HUES6 (cell line): ENCODE data around the gene BBX.

Experiments used
- H3K27ac ChIP-seq: 2 replicates; pipeline ENCODE4 v1.7.0; 2013; ENCODE audit warnings: low read depth, mild to moderate bottlenecking, low read length, inconsistent platforms
- H3K27me3 ChIP-seq: 2 replicates; pipeline ENCODE4 v1.6.1; 2013; ENCODE audit warnings: low read length; ENCODE audit not compliant: control insufficient read depth, insufficient read depth
- H3K36me3 ChIP-seq: 2 replicates; pipeline ENCODE4 v1.6.1; 2013; ENCODE audit warnings: low read length; ENCODE audit not compliant: control insufficient read depth, insufficient read depth
- H3K4me1 ChIP-seq: 2 replicates; pipeline ENCODE4 v1.6.1; 2013; ENCODE audit warnings: low read length; ENCODE audit not compliant: control insufficient read depth, insufficient read depth
- H3K4me3 ChIP-seq: 2 replicates; pipeline ENCODE4 v1.5.1; 2013; ENCODE audit warnings: low read depth, low read length
- H3K9ac ChIP-seq: one replicate; pipeline ENCODE4 v1.6.1; 2013; ENCODE audit warnings: mild to moderate bottlenecking, low read length
- H3K9me3 ChIP-seq: 2 replicates; pipeline ENCODE4 v1.6.1; 2013; ENCODE audit warnings: low read depth, low read length; ENCODE audit not compliant: control insufficient read depth, insufficient read depth

The BBX gene

DNA sequence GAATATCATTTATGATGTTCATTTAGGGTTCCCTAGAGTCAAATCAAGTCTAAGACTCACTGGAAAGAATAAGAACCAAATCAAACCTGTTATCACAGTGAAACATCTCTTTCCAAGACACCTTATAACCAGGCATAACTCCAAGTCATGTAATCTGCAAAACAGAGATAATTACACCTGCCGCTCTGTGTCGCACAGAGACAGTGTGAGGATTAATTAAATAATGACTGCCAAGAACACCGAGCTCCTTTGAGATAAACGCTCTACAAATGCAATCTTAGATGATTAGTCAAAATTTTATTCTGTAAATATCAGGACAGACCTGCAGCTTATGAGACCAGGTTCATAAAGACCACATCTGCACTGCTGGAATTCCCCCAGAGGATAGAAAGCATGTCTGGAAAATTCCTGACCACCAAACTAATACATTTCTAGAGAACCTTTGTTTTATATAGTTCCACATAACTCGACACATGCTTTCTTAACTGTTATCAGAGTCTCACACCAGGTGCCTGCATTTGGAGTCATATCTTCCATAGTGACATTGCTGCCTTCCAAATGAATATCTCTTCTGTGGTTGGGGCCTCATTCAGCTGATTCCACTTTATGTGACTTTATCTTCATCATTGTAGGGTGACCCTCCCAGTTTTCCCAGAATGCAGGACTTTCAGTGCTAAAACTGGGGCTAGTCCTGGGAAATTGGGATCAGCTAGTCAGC is 315.3 kb downstream of the BBX start:
- H3K27ac ChIP-seq = no peak overlapping the region
- no peak overlapping the region for H3K4me3 ChIP-seq
- H3K4me1 ChIP-seq = no peaks in the 10 kb centered on the region
- H3K36me3 ChIP-seq = no peaks in the 10 kb centered on the region
- no peaks in the 10 kb centered on the region for H3K27me3 ChIP-seq
- H3K9me3 ChIP-seq = no peaks in the 10 kb centered on the region
- no peak overlapping the region for H3K9ac ChIP-seq

DNA sequence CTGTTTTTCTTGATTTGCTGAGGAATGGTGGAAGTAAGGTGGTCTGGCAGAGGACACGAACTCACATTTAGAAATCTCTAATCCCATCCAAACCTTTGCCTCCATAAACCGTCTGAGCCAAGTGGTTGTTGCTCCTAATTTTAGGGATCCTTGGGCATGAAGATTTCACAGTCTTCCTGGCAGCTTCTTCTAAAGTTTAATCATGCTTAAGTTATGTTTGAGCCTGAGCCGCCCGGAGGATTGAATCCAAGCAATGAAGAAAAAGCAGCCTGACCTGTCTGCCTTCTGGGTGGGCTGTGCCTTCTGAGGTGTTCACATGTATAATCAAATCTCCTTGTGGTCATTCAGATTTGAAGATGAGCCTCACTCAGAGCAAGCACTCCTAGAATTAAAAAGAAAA is 319.1 kb downstream of the BBX start:
- H3K4me1 ChIP-seq = peaks cover 5% of the 10 kb centered on the region; the same call in 1 of the 2 replicates
- H3K4me3 ChIP-seq = no peak overlapping the region
- no peaks in the 10 kb centered on the region for H3K36me3 ChIP-seq
- H3K27ac ChIP-seq = no peak overlapping the region
- no peaks in the 10 kb centered on the region for H3K27me3 ChIP-seq
- H3K9ac ChIP-seq = no peak overlapping the region
- H3K9me3 ChIP-seq = no peaks in the 10 kb centered on the region

DNA sequence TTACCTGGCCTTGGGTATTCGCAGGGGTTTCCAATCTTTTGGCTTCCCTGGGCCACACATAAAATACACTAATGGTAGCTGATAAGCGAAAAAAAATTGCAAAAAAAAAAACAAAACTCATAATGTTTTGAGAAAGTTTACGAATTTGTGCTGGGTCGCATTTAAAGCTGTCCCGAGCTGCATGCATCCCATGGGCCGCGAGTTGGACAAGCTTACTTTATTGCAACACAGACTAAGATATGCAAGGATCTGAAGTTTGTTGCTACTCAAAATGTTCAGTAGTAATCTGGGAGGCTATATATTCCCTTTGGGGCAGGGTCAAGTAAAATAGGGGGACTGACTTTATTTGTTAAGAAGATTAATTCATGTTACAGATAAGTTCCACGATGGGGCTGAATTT is 320.2 kb downstream of the BBX start:
- H3K4me3 ChIP-seq = no peak overlapping the region
- H3K9ac ChIP-seq = no peak overlapping the region
- peaks cover 5% of the 10 kb centered on the region; the same call in 1 of the 2 replicates for H3K4me1 ChIP-seq
- H3K36me3 ChIP-seq = no peaks in the 10 kb centered on the region
- no peaks in the 10 kb centered on the region for H3K27me3 ChIP-seq
- H3K27ac ChIP-seq = no peak overlapping the region
- H3K9me3 ChIP-seq = no peaks in the 10 kb centered on the region

DNA sequence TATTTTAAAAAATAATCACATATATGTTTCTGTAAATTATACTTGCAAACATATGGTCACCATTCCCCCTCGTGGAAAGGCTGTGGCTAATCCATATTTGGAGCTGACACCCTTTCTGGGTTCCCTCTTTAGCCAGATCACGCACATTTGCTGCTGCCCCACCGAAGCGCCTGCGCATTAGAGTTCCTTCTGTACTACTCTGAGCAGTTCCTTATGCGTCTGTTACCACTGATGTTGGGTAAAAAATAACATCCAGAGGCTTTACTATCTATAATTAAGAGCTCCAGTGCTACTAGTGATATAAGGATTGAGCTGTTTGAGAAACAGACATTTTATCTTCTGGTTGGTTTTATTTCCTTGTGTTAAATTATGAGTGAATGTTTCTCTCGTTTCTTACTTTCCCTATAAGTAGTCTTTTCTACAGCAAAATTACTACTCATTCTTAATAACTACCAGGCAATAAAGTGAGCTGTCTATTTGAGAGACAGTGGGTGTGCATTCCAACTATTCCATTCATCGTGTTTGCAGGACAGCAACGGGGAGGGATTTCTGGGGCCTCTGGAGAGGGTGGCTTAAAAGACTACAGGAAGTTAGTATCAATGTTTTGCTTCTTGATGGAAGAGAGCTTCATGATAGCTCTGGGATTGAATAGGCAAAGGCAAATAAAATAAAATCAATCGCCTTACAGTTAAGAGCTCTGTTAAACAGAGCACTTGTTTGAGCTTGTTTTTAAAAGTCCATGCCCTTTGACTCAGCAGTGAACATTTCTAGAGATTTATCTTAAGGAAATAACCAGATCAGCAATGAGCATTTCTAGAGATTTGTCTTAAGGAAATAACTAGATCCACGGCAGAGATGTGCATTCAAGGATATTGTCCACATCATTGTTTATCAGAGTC is 322.9 kb downstream of the BBX start:
- Histone ChIP-seq H3K36me3 (no peaks in the 10 kb centered on the region), H3K4me3 (no peak overlapping the region), H3K9ac (no peak overlapping the region), H3K27ac (no peak overlapping the region), H3K4me1 (peaks cover 5% of the 10 kb centered on the region; the same call in 1 of the 2 replicates), H3K27me3 (no peaks in the 10 kb centered on the region), H3K9me3 (no peaks in the 10 kb centered on the region)

DNA sequence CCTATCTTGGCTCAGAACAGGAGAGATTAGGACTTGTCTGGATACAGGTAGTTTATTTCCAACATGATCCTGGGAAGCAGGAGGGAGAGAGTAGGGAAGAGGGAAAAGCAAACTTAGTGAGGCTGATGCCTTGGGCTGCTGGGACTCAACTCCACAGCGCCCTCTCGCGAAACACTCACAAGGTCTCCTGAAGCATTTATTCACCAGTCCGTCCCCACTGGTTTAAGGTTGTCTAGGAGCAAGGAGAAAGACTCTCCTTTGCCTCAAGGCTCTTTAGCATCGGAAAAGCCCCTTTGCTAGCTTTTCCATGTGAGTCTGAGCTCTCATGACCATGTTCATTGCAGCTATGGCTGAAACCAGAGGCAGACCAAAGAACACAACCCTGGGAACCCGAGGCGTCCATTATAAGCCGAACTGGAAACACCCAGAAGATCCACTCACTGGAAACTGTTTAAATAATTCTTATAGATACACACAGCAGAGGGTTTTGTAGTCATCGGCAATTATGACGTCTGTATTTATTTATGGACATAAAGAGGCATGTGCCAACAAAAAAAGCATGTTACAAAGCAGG is 323.6 kb downstream of the BBX start:
- H3K9ac ChIP-seq = no peak overlapping the region
- H3K4me3 ChIP-seq = no peak overlapping the region
- no peak overlapping the region for H3K27ac ChIP-seq
- no peaks in the 10 kb centered on the region for H3K27me3 ChIP-seq
- H3K9me3 ChIP-seq = no peaks in the 10 kb centered on the region
- no peaks in the 10 kb centered on the region for H3K36me3 ChIP-seq
- H3K4me1 ChIP-seq = peaks cover 5% of the 10 kb centered on the region; the same call in 1 of the 2 replicates

DNA sequence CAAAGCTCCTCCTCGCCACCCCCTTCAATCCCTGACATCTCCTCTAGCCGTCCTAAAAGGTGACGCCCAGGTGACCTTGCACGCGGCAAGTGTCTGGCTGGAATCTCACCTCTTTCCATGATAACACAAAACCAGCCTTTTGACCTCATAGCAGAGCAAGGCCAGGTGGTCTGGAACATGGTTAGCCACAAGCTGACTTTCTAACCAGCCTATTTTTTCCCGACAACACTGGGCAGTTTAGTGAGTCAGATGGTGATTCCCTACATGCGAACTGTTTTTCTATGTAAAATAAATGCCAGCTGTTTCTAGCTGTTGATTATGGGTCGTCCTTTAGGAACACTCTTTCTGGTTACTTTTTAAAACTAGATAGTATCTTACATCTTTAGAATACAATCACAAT is 325.0 kb downstream of the BBX start:
- peaks cover 5% of the 10 kb centered on the region for H3K9me3 ChIP-seq
- no peak overlapping the region for H3K4me3 ChIP-seq
- H3K9ac ChIP-seq = no peak overlapping the region
- H3K27me3 ChIP-seq = no peaks in the 10 kb centered on the region
- no peak overlapping the region for H3K27ac ChIP-seq
- no peaks in the 10 kb centered on the region for H3K36me3 ChIP-seq
- peaks cover 5% of the 10 kb centered on the region; the same call in 1 of the 2 replicates for H3K4me1 ChIP-seq

DNA sequence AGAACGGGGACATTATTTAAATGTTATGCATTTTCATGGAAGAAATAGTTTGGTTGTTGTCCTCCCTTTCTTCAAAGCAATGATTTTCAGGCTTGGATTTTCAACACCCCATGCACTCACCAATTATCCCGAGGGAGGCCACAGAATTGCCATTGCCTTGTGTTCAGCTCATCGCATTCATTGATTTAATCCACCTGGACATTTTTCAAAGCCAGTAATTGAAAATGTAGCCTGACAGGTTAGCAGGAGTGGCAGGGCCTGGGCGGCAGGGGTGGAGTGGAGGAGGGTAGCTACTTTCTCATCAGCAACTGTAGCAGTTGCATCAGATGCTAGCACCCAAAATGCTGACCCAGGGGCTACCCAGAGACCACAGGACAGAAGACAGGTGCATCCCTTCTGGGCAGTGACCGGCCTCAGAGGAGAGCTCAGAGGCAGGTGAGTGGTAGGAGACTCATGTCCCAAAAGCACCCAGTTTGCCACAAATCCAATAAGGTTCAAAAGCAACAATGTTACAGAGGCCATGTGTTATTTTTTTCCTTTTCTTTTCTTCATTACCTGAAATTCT is 325.7 kb downstream of the BBX start:
- Histone ChIP-seq H3K9me3 (peaks cover 5% of the 10 kb centered on the region), H3K4me1 (peaks cover 5% of the 10 kb centered on the region; the same call in 1 of the 2 replicates), H3K27me3 (no peaks in the 10 kb centered on the region), H3K27ac (no peak overlapping the region), H3K9ac (no peak overlapping the region), H3K4me3 (no peak overlapping the region), H3K36me3 (no peaks in the 10 kb centered on the region)

DNA sequence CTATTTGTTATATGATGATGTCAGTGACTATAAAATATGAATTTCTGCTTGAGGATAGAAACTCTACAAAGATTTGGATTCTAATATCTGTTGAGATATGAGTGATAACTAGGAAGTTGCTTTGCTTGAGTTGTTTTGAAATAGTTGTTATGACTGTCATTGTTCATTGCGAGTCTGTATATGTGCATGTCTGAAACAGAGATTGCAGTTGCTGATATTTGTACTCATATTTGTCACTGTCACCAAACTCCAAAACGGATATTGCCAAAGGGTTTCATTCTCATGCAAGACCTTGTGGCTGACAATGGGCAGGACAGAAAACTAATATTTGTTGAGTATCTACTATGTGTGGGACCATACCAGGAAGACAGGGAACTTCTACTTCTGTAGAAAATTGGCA is 327.9 kb downstream of the BBX start:
- Histone ChIP-seq H3K27me3 (no peaks in the 10 kb centered on the region), H3K4me1 (peaks cover 5% of the 10 kb centered on the region; the same call in 1 of the 2 replicates), H3K4me3 (no peak overlapping the region), H3K9me3 (peaks cover 5% of the 10 kb centered on the region), H3K27ac (no peak overlapping the region), H3K36me3 (no peaks in the 10 kb centered on the region), H3K9ac (no peak overlapping the region)

DNA sequence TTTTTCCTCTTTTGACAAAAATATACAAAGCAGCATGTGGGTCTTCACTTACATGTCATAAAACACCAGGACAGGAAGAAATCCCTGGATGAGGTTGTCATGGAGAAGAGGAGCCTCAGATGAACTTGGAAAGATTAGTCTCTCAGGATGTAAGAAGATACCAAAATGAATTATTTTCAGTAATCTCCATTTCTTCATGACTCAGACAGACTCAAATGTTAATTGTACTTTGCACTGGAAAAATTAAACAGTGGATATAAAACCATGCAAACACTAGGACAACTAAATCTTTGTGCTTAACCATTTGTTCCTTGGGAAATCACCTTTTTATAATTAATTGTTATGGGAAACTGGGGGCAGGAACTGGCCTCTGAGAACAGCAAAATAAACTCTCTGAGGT is 331.1 kb downstream of the BBX start:
- no peaks in the 10 kb centered on the region for H3K27me3 ChIP-seq
- H3K4me1 ChIP-seq = no peaks in the 10 kb centered on the region
- peaks cover 5% of the 10 kb centered on the region for H3K9me3 ChIP-seq
- no peak overlapping the region for H3K27ac ChIP-seq
- H3K4me3 ChIP-seq = no peak overlapping the region
- H3K9ac ChIP-seq = no peak overlapping the region
- no peaks in the 10 kb centered on the region for H3K36me3 ChIP-seq

DNA sequence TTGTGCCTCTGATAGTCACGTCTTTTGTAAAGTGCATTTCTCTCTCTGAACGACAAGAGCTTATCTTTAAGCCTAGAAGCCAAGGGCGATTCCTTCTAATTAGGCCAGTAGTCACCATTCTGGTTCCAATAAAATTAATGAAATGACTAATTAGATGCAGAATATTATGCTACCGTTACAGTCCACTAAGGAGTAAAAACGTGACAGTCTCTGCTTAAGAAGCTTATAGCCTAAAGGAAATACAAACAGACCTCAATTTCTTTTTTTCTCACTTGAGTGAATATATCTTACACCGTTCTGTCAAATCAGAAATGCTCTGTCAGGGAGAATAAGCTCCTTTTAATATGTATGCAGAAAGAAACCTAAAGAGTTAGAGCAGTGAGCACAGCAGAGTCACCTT is 332.0 kb downstream of the BBX start:
- Histone ChIP-seq H3K4me1 (no peaks in the 10 kb centered on the region), H3K27ac (no peak overlapping the region), H3K27me3 (no peaks in the 10 kb centered on the region), H3K36me3 (no peaks in the 10 kb centered on the region), H3K4me3 (no peak overlapping the region), H3K9me3 (peaks cover 5% of the 10 kb centered on the region), H3K9ac (no peak overlapping the region)
